A549 treated with ZK216348 at 1 μM for 4 hours (cell line): ENCODE data around the gene TRIM45. TPM values are rescaled to one million over a fixed set of nuclear protein-coding genes. Genes with fewer than 3 reads are reported as not detected.

Source experiments
- total RNA-seq: library from RNA; stranded (reverse); fragments of 200-300 nt; extraction: Qiagen RNA extraction; gene quantifications from 5 replicates; pipeline ENCODE4 v1.2.3, GENCODE V29; 2022; ENCODE audit warnings: low read depth

The TRIM45 gene
- total RNA-seq = 0.66 to 1.8 TPM (median 1.6 TPM) in 5 replicates

GRCh38 chr1:117121589-117122329 lies at the start of gene TRIM45:
Gene TRIM45 (minus strand): TSS chr1:117121749. CDS start chr1:117121201, 548 bp downstream.

Other genes starting within 250 kb of the TRIM45 start
- gene PTGFRN, start 211.8 kb downstream of the TRIM45 start, total RNA-seq = 14.4 to 16.7 TPM (median 15.2 TPM) in 5 replicates
- 0.24 to 0.58 TPM (median 0.47 TPM) in 5 replicates for gene CD101, start 120.0 kb downstream of the TRIM45 start, total RNA-seq
- gene TTF2, start 61.4 kb downstream of the TRIM45 start, total RNA-seq = 13.6 to 24.5 TPM (median 21.5 TPM) in 5 replicates
- 0.09 to 0.13 TPM in 2 of 5 replicates, not detected in the others for gene VTCN1, start 89.2 kb upstream of the TRIM45 start, total RNA-seq
- 5.3 to 9.3 TPM (median 6.9 TPM) in 5 replicates for gene MAN1A2, start 245.7 kb upstream of the TRIM45 start, total RNA-seq